Naive thymus-derived CD4-positive, alpha-beta T cell (primary cell): ENCODE measurements around the gene DYNAP. TPM values are rescaled to one million over a fixed set of nuclear protein-coding genes. Genes with fewer than 3 reads are reported as not detected.

Experiments
- ATAC-seq: fragments of 150-1000 bp; cut with Tn5 transposase; 2 replicates; pipeline ENCODE4 v1.10.0; 2021; ENCODE audit warnings: mild to moderate bottlenecking, moderate library complexity
- CTCF ChIA-PET: fragments of 350-600 bp; sonication (Branson Sonifier 250); formaldehyde crosslinking; loops from one replicate; lab custom pipeline; 2021; ENCODE audit warnings: antibody characterized with exemption; lab: Charles Lee
- POLR2A ChIA-PET: fragments of 350-600 bp; sonication (Branson Sonifier 250); formaldehyde crosslinking; loops from one replicate; lab custom pipeline; 2021; ENCODE audit warnings: antibody characterized with exemption, inconsistent platforms; lab: Charles Lee
- DNase-seq, 9 donors: peaks; one replicate each; pipeline versions ENCODE4 v3.0.0 to v3.0.0-alpha.2; 2020 to 2022; ENCODE audit warnings: mixed read lengths in 1 of 9
- H3K27ac ChIP-seq: one replicate; pipeline ENCODE4 v1.7.0; 2013; ENCODE audit warnings: mild to moderate bottlenecking, low read depth, low read length, moderate library complexity
- H3K27me3 ChIP-seq, 2 donors: one replicate each; pipeline ENCODE4 v1.7.0; 2013; ENCODE audit warnings: low read length in 2 of 2, mild to moderate bottlenecking in 2 of 2, moderate library complexity in 2 of 2; ENCODE audit not compliant: control insufficient read depth in 2 of 2, insufficient read depth in 2 of 2
- H3K36me3 ChIP-seq, 3 experiments: 1 replicate in 2 of 3; 2 replicates in 1 of 3; pipeline ENCODE4 v1.7.0; 2013; ENCODE audit warnings: low read length in 3 of 3, mild to moderate bottlenecking in 3 of 3, moderate library complexity in 1 of 3; ENCODE audit not compliant: insufficient read depth in 3 of 3, control insufficient read depth in 2 of 3
- H3K4me1 ChIP-seq, 2 donors: one replicate each; pipeline ENCODE4 v1.7.0; 2013; ENCODE audit warnings: low read length in 2 of 2, mild to moderate bottlenecking in 2 of 2, moderate library complexity in 1 of 2; ENCODE audit not compliant: control insufficient read depth in 2 of 2, insufficient read depth in 2 of 2
- H3K4me3 ChIP-seq: 2 replicates; pipeline ENCODE4 v1.7.0; 2013; ENCODE audit warnings: mild to moderate bottlenecking, low read length
- H3K9me3 ChIP-seq, 3 experiments: 1 replicate in 2 of 3; 2 replicates in 1 of 3; pipeline ENCODE4 v1.7.0; 2013; ENCODE audit warnings: low read length in 3 of 3; ENCODE audit not compliant: control insufficient read depth in 2 of 3
- H3K27ac Mint-ChIP-seq, 9 donors: one replicate each; pipeline ENCODE4 v1.8.0; 2020 to 2022; ENCODE audit warnings: mixed read lengths in 9 of 9, mild to moderate bottlenecking in 8 of 9, moderate library complexity in 5 of 9, inconsistent platforms in 2 of 9
- H3K27me3 Mint-ChIP-seq, 5 donors: one replicate each; pipeline ENCODE4 v1.8.0; 2021 to 2022; ENCODE audit warnings: mixed read lengths in 5 of 5, mild to moderate bottlenecking in 1 of 5
- H3K36me3 Mint-ChIP-seq, 5 donors: one replicate each; pipeline ENCODE4 v1.8.0; 2020 to 2022; ENCODE audit warnings: mixed read lengths in 5 of 5, mild to moderate bottlenecking in 3 of 5, inconsistent platforms in 1 of 5
- H3K4me1 Mint-ChIP-seq, 7 donors: one replicate each; pipeline ENCODE4 v1.8.0; 2020 to 2022; ENCODE audit warnings: mixed read lengths in 7 of 7, mild to moderate bottlenecking in 3 of 7, inconsistent platforms in 1 of 7
- H3K4me3 Mint-ChIP-seq, 10 donors: one replicate each; pipeline ENCODE4 v1.8.0; 2020 to 2022; ENCODE audit warnings: mild to moderate bottlenecking in 10 of 10, mixed read lengths in 10 of 10, moderate library complexity in 6 of 10, inconsistent platforms in 2 of 10
- H3K9me3 Mint-ChIP-seq, 11 donors: one replicate each; pipeline ENCODE4 v1.8.0; 2020 to 2022; ENCODE audit warnings: mixed read lengths in 11 of 11, mild to moderate bottlenecking in 4 of 11, inconsistent platforms in 1 of 11, moderate library complexity in 1 of 11
- intact Hi-C, 2 donors: fragments of 100-400 bp; cut with micrococcal nuclease; formaldehyde crosslinking; loops; one replicate each; pipeline ENCODE4 v1.15.1; 2023
- polyA plus RNA-seq, 2 donors: library from polyadenylated mRNA; unstranded; fragments of 300-500 nt; fragmentation: Illumina TruSeq; gene quantifications; one replicate each; pipeline ENCODE4 v1.2.3, GENCODE V29; 2021
- total RNA-seq, 6 experiments: library from RNA in 5 of 6; stranded (reverse) in 5 of 6; gene quantifications; 1 replicate in 5 of 6; 2 replicates in 1 of 6; pipeline ENCODE4 v1.2.3 and lab custom pipeline; 2021 to 2026

Gene DYNAP, protein sequence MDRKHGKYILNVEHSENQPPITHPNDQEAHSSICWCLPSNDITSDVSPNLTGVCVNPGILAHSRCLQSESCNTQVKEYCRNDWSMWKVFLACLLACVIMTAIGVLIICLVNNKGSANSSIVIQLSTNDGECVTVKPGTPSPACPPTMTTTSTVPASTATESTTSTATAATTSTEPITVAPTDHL
- total RNA-seq = not detected
- polyA plus RNA-seq = not detected
- total RNA-seq (lab: John Stamatoyannopoulos, UW) = not detected

GRCh38 chr18:54590945-54591344 lies at the start of gene DYNAP:
TSS of gene DYNAP (plus strand) at chr18:54591245. CDS start at chr18:54591283, 38 bp downstream.
- intact Hi-C loops = no loop called here
- H3K27ac Mint-ChIP-seq = no peak within 1 kb of the TSS
- ChIA-PET CTCF (no interaction called here), POLR2A (no interaction called here)
- H3K27ac ChIP-seq = no peak within 1 kb of the TSS
- H3K4me1 Mint-ChIP-seq = no peaks in the 10 kb centered on the region
- H3K27me3 ChIP-seq = no peaks in the 10 kb centered on the region
- DNase-seq = no peak
- no peaks in the 10 kb centered on the region for H3K9me3 ChIP-seq
- H3K27me3 Mint-ChIP-seq = peaks cover 4 to 21% (median 6%) of the 10 kb centered on the region in 5 donors
- H3K4me1 ChIP-seq = no peaks in the 10 kb centered on the region
- H3K36me3 Mint-ChIP-seq = no peaks in the 10 kb centered on the region
- H3K4me3 ChIP-seq = no peak within 1 kb of the TSS
- H3K36me3 ChIP-seq = no peaks in the 10 kb centered on the region
- H3K9me3 Mint-ChIP-seq = no peaks in the 10 kb centered on the region
- no peak within 1 kb of the TSS for H3K4me3 Mint-ChIP-seq
- no peak for ATAC-seq

GRCh38 chr18:54551590-54551989 lies 39.5 kb upstream of the DYNAP start:
- H3K36me3 ChIP-seq = no peaks in the 10 kb centered on the region

DNA sequence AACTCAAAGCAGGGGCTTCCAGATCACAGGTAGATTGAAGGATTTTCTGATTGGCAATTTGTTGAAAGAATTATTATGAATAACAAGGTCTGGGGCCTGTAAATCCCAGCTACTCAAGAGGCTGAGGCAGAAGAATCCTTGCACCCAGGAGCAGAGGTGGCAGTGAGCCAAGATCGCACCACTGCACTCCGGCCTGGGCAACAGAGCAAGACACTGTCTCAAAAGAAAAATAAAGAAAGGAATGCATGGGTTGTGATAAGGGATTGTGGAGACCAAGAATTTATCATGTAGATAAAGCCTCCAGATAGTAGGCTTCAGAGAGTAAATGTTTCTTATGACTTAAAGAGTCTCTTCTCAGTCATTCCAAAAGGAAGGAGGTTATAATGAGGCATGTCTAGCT lies 35.8 kb upstream of the DYNAP start:
- Histone ChIP-seq H3K4me3 (no peak overlapping the region), H3K36me3 (no peaks in the 10 kb centered on the region), H3K27ac (no peak overlapping the region), H3K9me3 (no peaks in the 10 kb centered on the region), H3K27me3 (no peaks in the 10 kb centered on the region), H3K4me1 (no peaks in the 10 kb centered on the region)
- no peak for ATAC-seq
- no peak for DNase-seq
- Mint-ChIP-seq H3K9me3 (peaks cover 0 to 4% (median 0%) of the 10 kb centered on the region in 11 donors), H3K36me3 (no peaks in the 10 kb centered on the region), H3K27ac (no peak overlapping the region), H3K4me1 (no peaks in the 10 kb centered on the region), H3K27me3 (peaks cover 0 to 12% (median 2%) of the 10 kb centered on the region in 5 donors), H3K4me3 (no peak overlapping the region)
- CTCF ChIA-PET = interaction anchor here (0.7 kb wide), 1 partner anchor 51 kb away, joined by 3 read pairs; no protein-coding TSS in a partner anchor
- POLR2A ChIA-PET = no interaction called here
- intact Hi-C loops = loop anchor here in 1 of 2 donors (10.0 kb wide), 1 partner anchor 110 kb away; no protein-coding TSS in a partner anchor

More at GRCh38 chr18:54551590-54551989, 39.5 kb upstream of the DYNAP start:
- ChIA-PET CTCF (interaction anchor here (0.8 kb wide), 1 partner anchor 221 kb away, joined by 4 read pairs; no protein-coding TSS in a partner anchor), POLR2A (no interaction called here)
- Mint-ChIP-seq H3K9me3 (peaks cover 0 to 7% (median 0%) of the 10 kb centered on the region in 11 donors), H3K4me3 (no peak overlapping the region), H3K4me1 (no peaks in the 10 kb centered on the region), H3K27ac (no peak overlapping the region), H3K27me3 (peaks cover 2 to 15% (median 4%) of the 10 kb centered on the region in 5 donors), H3K36me3 (no peaks in the 10 kb centered on the region)
- Histone ChIP-seq H3K27ac (no peak overlapping the region), H3K9me3 (no peaks in the 10 kb centered on the region), H3K27me3 (no peaks in the 10 kb centered on the region), H3K4me1 (no peaks in the 10 kb centered on the region), H3K4me3 (no peak overlapping the region)
- no peak for DNase-seq
- intact Hi-C loops = loop anchor here in 1 of 2 donors (10.0 kb wide), 1 partner anchor 107 kb away; no protein-coding TSS in a partner anchor
- no peak for ATAC-seq

GRCh38 chr18:54555996-54556395 lies 35.0 kb upstream of the DYNAP start:
- POLR2A ChIA-PET = no interaction called here
- intact Hi-C loops = loop anchor here in 1 of 2 donors (10.0 kb wide), 1 partner anchor 111 kb away; no protein-coding TSS in a partner anchor
- Histone ChIP-seq H3K36me3 (no peaks in the 10 kb centered on the region), H3K27me3 (no peaks in the 10 kb centered on the region), H3K27ac (no peak overlapping the region), H3K4me1 (no peaks in the 10 kb centered on the region), H3K4me3 (no peak overlapping the region), H3K9me3 (no peaks in the 10 kb centered on the region)
- H3K36me3 Mint-ChIP-seq = no peaks in the 10 kb centered on the region
- ATAC-seq (no peak), DNase-seq (no peak)
- H3K4me1 Mint-ChIP-seq = no peaks in the 10 kb centered on the region
- no peak overlapping the region for H3K27ac Mint-ChIP-seq
- peaks cover 0 to 4% (median 0%) of the 10 kb centered on the region in 11 donors for H3K9me3 Mint-ChIP-seq
- H3K27me3 Mint-ChIP-seq = peaks cover 0 to 12% (median 2%) of the 10 kb centered on the region in 5 donors
- CTCF ChIA-PET = no interaction called here
- no peak overlapping the region for H3K4me3 Mint-ChIP-seq

DNA sequence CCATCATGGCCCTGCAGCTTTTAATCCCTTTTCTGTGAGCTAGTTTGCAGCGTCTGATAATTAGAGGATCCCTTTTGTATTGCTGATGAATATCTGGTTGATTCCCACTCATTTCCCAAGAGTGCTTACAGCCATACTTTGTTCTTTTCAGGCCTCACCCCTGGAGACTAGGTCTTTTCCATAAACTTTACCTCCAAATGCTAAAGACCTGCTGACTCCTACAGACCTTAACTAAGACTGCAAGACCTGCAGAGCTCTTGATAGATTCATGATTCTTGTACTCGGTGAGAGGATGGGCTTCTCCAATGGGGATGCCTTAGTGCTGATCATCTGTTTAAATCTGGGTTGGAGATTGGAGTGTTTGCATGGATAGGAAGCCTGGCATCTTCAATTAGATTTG lies 33.1 kb upstream of the DYNAP start:
- Histone ChIP-seq H3K4me1 (no peaks in the 10 kb centered on the region), H3K9me3 (no peaks in the 10 kb centered on the region), H3K4me3 (no peak overlapping the region), H3K36me3 (no peaks in the 10 kb centered on the region), H3K27me3 (no peaks in the 10 kb centered on the region), H3K27ac (no peak overlapping the region)
- H3K36me3 Mint-ChIP-seq = no peaks in the 10 kb centered on the region
- no peak for ATAC-seq
- H3K27ac Mint-ChIP-seq = no peak overlapping the region
- H3K4me3 Mint-ChIP-seq = no peak overlapping the region
- CTCF ChIA-PET = interaction anchor here (1.0 kb wide), 1 partner anchor 165 kb away, joined by 3 read pairs; no protein-coding TSS in a partner anchor
- H3K27me3 Mint-ChIP-seq = peaks cover 0 to 8% (median 0%) of the 10 kb centered on the region in 5 donors
- H3K4me1 Mint-ChIP-seq = no peaks in the 10 kb centered on the region
- POLR2A ChIA-PET = no interaction called here
- no peak for DNase-seq
- intact Hi-C loops = loop anchor here (1.0 to 10.0 kb wide), 4 partner anchors 113 to 392 kb away; no protein-coding TSS in a partner anchor
- H3K9me3 Mint-ChIP-seq = no peaks in the 10 kb centered on the region

DNA sequence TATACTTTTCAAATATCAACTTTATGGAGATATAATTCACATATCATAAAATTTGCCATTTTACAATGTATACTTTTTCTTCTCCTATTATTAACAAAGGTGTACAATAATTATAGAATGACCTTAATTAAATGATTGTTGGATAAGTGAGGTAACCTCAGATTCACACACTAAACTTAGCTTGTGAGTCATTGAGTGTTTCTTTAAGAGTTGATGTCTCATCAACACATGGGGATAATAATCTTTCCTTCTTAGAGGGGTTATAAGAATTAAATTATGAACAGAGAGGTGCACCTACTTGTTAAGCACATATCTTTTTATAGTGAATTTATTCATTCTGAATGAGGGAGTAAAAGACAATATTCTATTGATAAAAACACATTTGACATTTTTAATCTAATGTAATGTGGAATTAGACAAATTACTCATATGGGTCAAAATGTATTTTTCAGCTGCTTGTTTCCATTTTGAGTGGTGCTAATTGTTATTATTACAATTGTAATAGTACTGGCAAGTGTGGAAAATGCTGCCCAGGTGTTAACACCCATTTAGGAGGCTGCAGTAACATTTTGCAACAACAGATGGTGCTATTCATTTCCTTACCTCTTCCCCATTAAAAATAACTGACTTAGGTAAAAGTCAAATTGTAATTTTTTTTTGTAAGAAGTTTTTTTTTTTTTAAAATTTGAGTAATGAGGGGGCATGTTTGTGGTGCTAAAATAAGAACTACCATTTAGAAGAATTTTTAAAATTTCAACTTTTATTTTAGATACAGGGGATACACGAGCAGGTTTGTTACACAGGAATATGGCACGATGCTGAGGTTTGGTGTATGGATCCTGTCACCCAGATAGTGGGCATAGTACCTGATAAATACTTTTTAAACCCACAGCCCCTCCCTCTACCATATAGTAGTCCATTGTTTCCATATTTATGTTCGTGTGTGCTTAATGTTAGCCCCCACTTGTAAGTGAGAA lies 32.1 kb upstream of the DYNAP start:
- no peak overlapping the region for H3K4me3 ChIP-seq
- no peaks in the 10 kb centered on the region for H3K9me3 Mint-ChIP-seq
- H3K27me3 ChIP-seq = no peaks in the 10 kb centered on the region
- CTCF ChIA-PET = no interaction called here
- ATAC-seq = no peak
- DNase-seq = peak in 3 of 9 donors; percentile 6 to 12 (median 7)
- H3K4me3 Mint-ChIP-seq = no peak overlapping the region
- H3K27ac Mint-ChIP-seq = no peak overlapping the region
- H3K27ac ChIP-seq = no peak overlapping the region
- intact Hi-C loops = loop anchor here (1.0 to 10.0 kb wide), 6 partner anchors 112 to 424 kb away; no protein-coding TSS in a partner anchor
- peaks cover 0 to 8% (median 0%) of the 10 kb centered on the region in 5 donors for H3K27me3 Mint-ChIP-seq
- H3K4me1 Mint-ChIP-seq = no peaks in the 10 kb centered on the region
- POLR2A ChIA-PET = no interaction called here
- no peaks in the 10 kb centered on the region for H3K9me3 ChIP-seq
- no peaks in the 10 kb centered on the region for H3K36me3 ChIP-seq
- no peaks in the 10 kb centered on the region for H3K36me3 Mint-ChIP-seq
- H3K4me1 ChIP-seq = no peaks in the 10 kb centered on the region
